ENCODE results near the gene TRIM45. TPM values are rescaled to one million over a fixed set of nuclear protein-coding genes. Genes with fewer than 3 reads are reported as not detected.
"Not testable (repeated sequence)": the region's sequence is repeated elsewhere in the genome, so short reads cannot be mapped to it uniquely, and the experiment has no call there.

Gene TRIM45
- 2.0 and 3.7 TPM in 2 replicates for total RNA-seq (2014; rRNA removed; shearing (Covaris generic))
- polyA plus RNA-seq (2015; cell fraction: cytosol; rRNA removed) = 2.8 and 3.1 TPM in 2 replicates
- 18.2 and 22.0 TPM in 2 replicates for polyA plus RNA-seq (2015; cell fraction: nucleus; rRNA removed)

GRCh38 chr1:117121589-117122329 is at the start of gene TRIM45:
TSS of gene TRIM45 (minus strand) at chr1:117121749. CDS start at chr1:117121201, 548 bp downstream.
- peak; percentile 97 for DNase-seq (ENCODE audit: low read depth)

GRCh38 chr1:117169871-117170596 is 48.5 kb upstream of the TRIM45 start:
- DNase-seq (ENCODE audit: low read depth) = no peak

- peak; percentile 10 for DNase-seq (ENCODE audit: low read depth)
Measured at GRCh38 chr1:117167402-117167801, 45.9 kb upstream of the TRIM45 start.

GRCh38 chr1:117166076-117166475 is 44.5 kb upstream of the TRIM45 start:
- peak; percentile 20 for DNase-seq (ENCODE audit: low read depth)

- no peak for DNase-seq (ENCODE audit: low read depth)
Measured at GRCh38 chr1:117164209-117164608, 42.7 kb upstream of the TRIM45 start.

GRCh38 chr1:117162816-117163215 is 41.3 kb upstream of the TRIM45 start:
- no peak for DNase-seq (ENCODE audit: low read depth)

- no peak for DNase-seq (ENCODE audit: low read depth)
Measured at GRCh38 chr1:117161887-117162286, 40.3 kb upstream of the TRIM45 start.

- DNase-seq (ENCODE audit: low read depth) = not testable (repeated sequence)
Measured at GRCh38 chr1:117151305-117151704, 29.8 kb upstream of the TRIM45 start.

GRCh38 chr1:117150316-117150715 is 28.8 kb upstream of the TRIM45 start:
- no peak for DNase-seq (ENCODE audit: low read depth)

GRCh38 chr1:117147856-117148588 is 26.5 kb upstream of the TRIM45 start:
- DNase-seq (ENCODE audit: low read depth) = no peak

GRCh38 chr1:117147341-117147831 is 25.8 kb upstream of the TRIM45 start:
- no peak for DNase-seq (ENCODE audit: low read depth)

- peak; percentile 91 for DNase-seq (ENCODE audit: low read depth)
Measured at GRCh38 chr1:117146575-117147340, 25.2 kb upstream of the TRIM45 start.

- DNase-seq (ENCODE audit: low read depth) = no peak
Measured at GRCh38 chr1:117146072-117146471, 24.5 kb upstream of the TRIM45 start.

- DNase-seq (ENCODE audit: low read depth) = no peak
Measured at GRCh38 chr1:117143871-117144270, 22.3 kb upstream of the TRIM45 start.

- DNase-seq (ENCODE audit: low read depth) = no peak
Measured at GRCh38 chr1:117143172-117143571, 21.6 kb upstream of the TRIM45 start.

GRCh38 chr1:117142200-117142599 is 20.7 kb upstream of the TRIM45 start:
- DNase-seq (ENCODE audit: low read depth) = no peak

- DNase-seq (ENCODE audit: low read depth) = no peak
Measured at GRCh38 chr1:117138561-117138960, 17.0 kb upstream of the TRIM45 start.

GRCh38 chr1:117138106-117138505 is 16.6 kb upstream of the TRIM45 start:
- DNase-seq (ENCODE audit: low read depth) = no peak

- no peak for DNase-seq (ENCODE audit: low read depth)
Measured at GRCh38 chr1:117137281-117137855, 15.8 kb upstream of the TRIM45 start.

- no peak for DNase-seq (ENCODE audit: low read depth)
Measured at GRCh38 chr1:117136749-117137148, 15.2 kb upstream of the TRIM45 start.
